T-helper 2 cell treated with Interferon-gamma antibody and Interleukin-4, amounts not matched to agents 5 μg/mL and 100 μg/mL, for 36 hours (primary cell): ENCODE measurements around the gene ALCAM.

Source experiments
- DNase-seq: peaks from one replicate; pipeline ENCODE4 v3.0.0; 2021; ENCODE audit warnings: low spot score
- H3K27ac Mint-ChIP-seq: one replicate; pipeline ENCODE4 v1.8.0; 2021; ENCODE audit warnings: mild to moderate bottlenecking, mixed read lengths
- H3K27me3 Mint-ChIP-seq: one replicate; pipeline ENCODE4 v1.8.0; 2021; ENCODE audit warnings: low read depth, mixed read lengths
- H3K36me3 Mint-ChIP-seq: one replicate; pipeline ENCODE4 v1.8.0; 2021; ENCODE audit warnings: low read depth, mixed read lengths
- H3K4me1 Mint-ChIP-seq: one replicate; pipeline ENCODE4 v1.8.0; 2021; ENCODE audit warnings: low read depth, mixed read lengths
- H3K4me3 Mint-ChIP-seq: one replicate; pipeline ENCODE4 v1.8.0; 2022; ENCODE audit warnings: mild to moderate bottlenecking, moderate library complexity, mixed read lengths
- H3K9me3 Mint-ChIP-seq: one replicate; pipeline ENCODE4 v1.8.0; 2021; ENCODE audit warnings: mixed read lengths

Gene ALCAM

GRCh38 chr3:105444725-105445124, 78.0 kb downstream of the ALCAM start:
- Mint-ChIP-seq H3K27ac (no peak overlapping the region), H3K4me1 (no peaks in the 10 kb centered on the region), H3K27me3 (no peaks in the 10 kb centered on the region), H3K36me3 (no peaks in the 10 kb centered on the region), H3K9me3 (no peaks in the 10 kb centered on the region), H3K4me3 (no peak overlapping the region)
- DNase-seq = no peak

GRCh38 chr3:105448338-105448982, 81.8 kb downstream of the ALCAM start:
- Mint-ChIP-seq H3K36me3 (no peaks in the 10 kb centered on the region), H3K9me3 (no peaks in the 10 kb centered on the region), H3K4me1 (no peaks in the 10 kb centered on the region), H3K27ac (no peak overlapping the region), H3K27me3 (no peaks in the 10 kb centered on the region), H3K4me3 (no peak overlapping the region)
- no peak for DNase-seq

GRCh38 chr3:105449414-105449813, 82.7 kb downstream of the ALCAM start:
- no peaks in the 10 kb centered on the region for H3K4me1 Mint-ChIP-seq
- no peak overlapping the region for H3K27ac Mint-ChIP-seq

GRCh38 chr3:105456017-105456416, 89.3 kb downstream of the ALCAM start:
- no peak overlapping the region for H3K27ac Mint-ChIP-seq
- no peaks in the 10 kb centered on the region for H3K36me3 Mint-ChIP-seq
- peaks cover 2% of the 10 kb centered on the region for H3K27me3 Mint-ChIP-seq
- no peak for DNase-seq
- no peak overlapping the region for H3K4me3 Mint-ChIP-seq
- no peaks in the 10 kb centered on the region for H3K4me1 Mint-ChIP-seq
- H3K9me3 Mint-ChIP-seq = no peaks in the 10 kb centered on the region

More at GRCh38 chr3:105449414-105449813, 82.7 kb downstream of the ALCAM start:
- no peak overlapping the region for H3K4me3 Mint-ChIP-seq
- H3K36me3 Mint-ChIP-seq = no peaks in the 10 kb centered on the region
- H3K27me3 Mint-ChIP-seq = no peaks in the 10 kb centered on the region
- DNase-seq = no peak
- H3K9me3 Mint-ChIP-seq = no peaks in the 10 kb centered on the region

GRCh38 chr3:105458518-105459215, 92.0 kb downstream of the ALCAM start:
- no peaks in the 10 kb centered on the region for H3K4me1 Mint-ChIP-seq
- H3K9me3 Mint-ChIP-seq = no peaks in the 10 kb centered on the region
- no peak overlapping the region for H3K27ac Mint-ChIP-seq
- H3K27me3 Mint-ChIP-seq = peaks cover 2% of the 10 kb centered on the region
- no peaks in the 10 kb centered on the region for H3K36me3 Mint-ChIP-seq
- DNase-seq = no peak
- H3K4me3 Mint-ChIP-seq = no peak overlapping the region

GRCh38 chr3:105459566-105460290, 93.0 kb downstream of the ALCAM start:
- no peak overlapping the region for H3K27ac Mint-ChIP-seq
- H3K4me3 Mint-ChIP-seq = no peak overlapping the region
- no peak for DNase-seq

GRCh38 chr3:105463620-105464019, 96.9 kb downstream of the ALCAM start:
- no peaks in the 10 kb centered on the region for H3K4me1 Mint-ChIP-seq
- no peaks in the 10 kb centered on the region for H3K9me3 Mint-ChIP-seq
- H3K27me3 Mint-ChIP-seq = no peaks in the 10 kb centered on the region
- DNase-seq = no peak
- no peak overlapping the region for H3K27ac Mint-ChIP-seq
- no peaks in the 10 kb centered on the region for H3K36me3 Mint-ChIP-seq
- H3K4me3 Mint-ChIP-seq = no peak overlapping the region

More at GRCh38 chr3:105459566-105460290, 93.0 kb downstream of the ALCAM start:
- Mint-ChIP-seq H3K9me3 (no peaks in the 10 kb centered on the region), H3K36me3 (no peaks in the 10 kb centered on the region), H3K27me3 (peaks cover 2% of the 10 kb centered on the region), H3K4me1 (no peaks in the 10 kb centered on the region)

GRCh38 chr3:105465251-105465853, 98.6 kb downstream of the ALCAM start:
- no peaks in the 10 kb centered on the region for H3K4me1 Mint-ChIP-seq
- no peaks in the 10 kb centered on the region for H3K9me3 Mint-ChIP-seq
- no peak overlapping the region for H3K27ac Mint-ChIP-seq
- no peak overlapping the region for H3K4me3 Mint-ChIP-seq
- DNase-seq = no peak
- no peaks in the 10 kb centered on the region for H3K27me3 Mint-ChIP-seq
- no peaks in the 10 kb centered on the region for H3K36me3 Mint-ChIP-seq

- DNase-seq = no peak
- no peak overlapping the region for H3K27ac Mint-ChIP-seq
- no peaks in the 10 kb centered on the region for H3K27me3 Mint-ChIP-seq
- no peaks in the 10 kb centered on the region for H3K4me1 Mint-ChIP-seq
- H3K9me3 Mint-ChIP-seq = no peaks in the 10 kb centered on the region
- H3K4me3 Mint-ChIP-seq = no peak overlapping the region
- no peaks in the 10 kb centered on the region for H3K36me3 Mint-ChIP-seq
These were observed 99.4 kb downstream of the ALCAM start for GRCh38 chr3:105466072-105466471.

- Mint-ChIP-seq H3K36me3 (no peaks in the 10 kb centered on the region), H3K27ac (no peak overlapping the region), H3K9me3 (no peaks in the 10 kb centered on the region), H3K27me3 (no peaks in the 10 kb centered on the region), H3K4me3 (no peak overlapping the region), H3K4me1 (no peaks in the 10 kb centered on the region)
- DNase-seq = no peak
These were observed 100.0 kb downstream of the ALCAM start for GRCh38 chr3:105466495-105467404.

GRCh38 chr3:105470851-105471250, 104.1 kb downstream of the ALCAM start:
- DNase-seq = no peak
- Mint-ChIP-seq H3K4me3 (no peak overlapping the region), H3K36me3 (no peaks in the 10 kb centered on the region), H3K4me1 (no peaks in the 10 kb centered on the region), H3K27me3 (no peaks in the 10 kb centered on the region), H3K9me3 (no peaks in the 10 kb centered on the region), H3K27ac (no peak overlapping the region)

GRCh38 chr3:105473521-105474223, 107.0 kb downstream of the ALCAM start:
- DNase-seq = no peak
- H3K4me3 Mint-ChIP-seq = no peak overlapping the region
- H3K27me3 Mint-ChIP-seq = no peaks in the 10 kb centered on the region
- no peaks in the 10 kb centered on the region for H3K9me3 Mint-ChIP-seq
- no peaks in the 10 kb centered on the region for H3K36me3 Mint-ChIP-seq
- H3K27ac Mint-ChIP-seq = no peak overlapping the region
- no peaks in the 10 kb centered on the region for H3K4me1 Mint-ChIP-seq

- no peak overlapping the region for H3K4me3 Mint-ChIP-seq
- H3K27ac Mint-ChIP-seq = no peak overlapping the region
- no peaks in the 10 kb centered on the region for H3K9me3 Mint-ChIP-seq
- no peaks in the 10 kb centered on the region for H3K4me1 Mint-ChIP-seq
- H3K27me3 Mint-ChIP-seq = no peaks in the 10 kb centered on the region
- H3K36me3 Mint-ChIP-seq = no peaks in the 10 kb centered on the region
- DNase-seq = no peak
These were observed 114.1 kb downstream of the ALCAM start for GRCh38 chr3:105480768-105481167.
